Neuronal stem cell (in vitro differentiated cells): ENCODE results near the gene MALT1.

ENCODE experiments used
- DNase-seq: peaks from one replicate; pipeline ENCODE4 v3.0.0-alpha.2; 2013; ENCODE audit warnings: low spot score
- H2AFZ ChIP-seq: one replicate; pipeline ENCODE4 v1.6.1; 2013; ENCODE audit warnings: mild to moderate bottlenecking, low read length, inconsistent platforms
- H2AK5ac ChIP-seq: 2 replicates; pipeline ENCODE4 v1.6.1; 2013; ENCODE audit warnings: low read depth, mild to moderate bottlenecking, inconsistent platforms, low read length, moderate library complexity, mixed read lengths
- H2BK120ac ChIP-seq: 2 replicates; pipeline ENCODE4 v1.6.1; 2013; ENCODE audit warnings: low read depth, mild to moderate bottlenecking, inconsistent platforms, low read length, moderate library complexity, mixed read lengths
- H2BK12ac ChIP-seq: one replicate; pipeline ENCODE4 v1.6.1; 2013; ENCODE audit warnings: low read length, inconsistent platforms
- H2BK15ac ChIP-seq: 2 replicates; pipeline ENCODE4 v1.6.1; 2013; ENCODE audit warnings: mild to moderate bottlenecking, low read length, inconsistent platforms, mixed read lengths
- H2BK5ac ChIP-seq: one replicate; pipeline ENCODE4 v1.6.1; 2013; ENCODE audit warnings: inconsistent platforms, mild to moderate bottlenecking, low read length, moderate library complexity
- H3K14ac ChIP-seq: one replicate; pipeline ENCODE4 v1.6.1; 2013; ENCODE audit warnings: low read length, inconsistent platforms
- H3K18ac ChIP-seq: 2 replicates; pipeline ENCODE4 v1.6.1; 2013; ENCODE audit warnings: low read length, inconsistent platforms
- H3K23ac ChIP-seq: 2 replicates; pipeline ENCODE4 v1.6.1; 2013; ENCODE audit warnings: low read depth, mild to moderate bottlenecking, mixed read lengths, low read length, inconsistent platforms; ENCODE audit not compliant: poor library complexity
- H3K27ac ChIP-seq: replicated peaks from 3 replicates; pipeline ENCODE4 v1.5.1; 2013; ENCODE audit warnings: low read length, inconsistent platforms
- H3K27me3 ChIP-seq, 3 experiments: 2 replicates each; pipeline ENCODE4 v1.6.1; 2013; ENCODE audit warnings: low read length in 3 of 3, mild to moderate bottlenecking in 2 of 3, inconsistent platforms in 1 of 3, low read depth in 1 of 3, mixed read lengths in 1 of 3, moderate library complexity in 1 of 3; ENCODE audit not compliant: control insufficient read depth in 3 of 3, insufficient read depth in 3 of 3
- H3K36me3 ChIP-seq, 2 donors: replicated peaks in 1 of 2; 2 replicates each; pipeline ENCODE4 v1.6.1; 2013; ENCODE audit warnings: low read length in 2 of 2; ENCODE audit not compliant: control insufficient read depth in 2 of 2, insufficient read depth in 2 of 2
- H3K4ac ChIP-seq: 2 replicates; pipeline ENCODE4 v1.6.1; 2013; ENCODE audit warnings: inconsistent platforms, mild to moderate bottlenecking, low read length, moderate library complexity
- H3K4me1 ChIP-seq, 2 donors: 1 replicate in 1 of 2; 2 replicates in 1 of 2; pipeline ENCODE4 v1.6.1; 2013; ENCODE audit warnings: low read length in 2 of 2, low read depth in 1 of 2; ENCODE audit not compliant: control insufficient read depth in 2 of 2, insufficient read depth in 1 of 2
- H3K4me2 ChIP-seq: one replicate; pipeline ENCODE4 v1.6.1; 2013; ENCODE audit warnings: mild to moderate bottlenecking, low read length, inconsistent platforms; ENCODE audit not compliant: insufficient read depth, poor library complexity, severe bottlenecking
- H3K4me3 ChIP-seq, 2 donors: 2 replicates each; pipeline ENCODE4 v1.5.1; 2013; ENCODE audit warnings: low read length in 2 of 2, mild to moderate bottlenecking in 2 of 2, inconsistent platforms in 1 of 2, moderate library complexity in 1 of 2
- H3K79me1 ChIP-seq: one replicate; pipeline ENCODE4 v1.6.1; 2013; ENCODE audit warnings: low read depth, mild to moderate bottlenecking, inconsistent platforms, low read length, moderate library complexity
- H3K9ac ChIP-seq: one replicate; pipeline ENCODE4 v1.6.1; 2013; ENCODE audit warnings: mild to moderate bottlenecking, low read depth, low read length, inconsistent platforms; ENCODE audit not compliant: poor library complexity
- H3K9me3 ChIP-seq, 2 donors: replicated peaks in 1 of 2; 2 replicates each; pipeline versions ENCODE3 to v1.6.1; 2013; ENCODE audit warnings: low read length in 2 of 2, mild to moderate bottlenecking in 2 of 2, inconsistent platforms in 1 of 2, low read depth in 1 of 2, mixed read lengths in 1 of 2, moderate library complexity in 1 of 2; ENCODE audit not compliant: control insufficient read depth in 2 of 2, insufficient read depth in 1 of 2
- H4K8ac ChIP-seq: one replicate; pipeline ENCODE4 v1.6.1; 2013; ENCODE audit warnings: low read depth, mild to moderate bottlenecking, inconsistent platforms, low read length, moderate library complexity
- H4K91ac ChIP-seq: one replicate; pipeline ENCODE4 v1.6.1; 2013; ENCODE audit warnings: low read length, low read depth, mild to moderate bottlenecking, inconsistent platforms; ENCODE audit not compliant: poor library complexity
- WGBS, 2 donors: extraction: QIAGEN DNeasy Blood & Tissue Kit; methylation state at CpG; one replicate each; pipeline ENCODE4 v1.1.7; 2013; ENCODE audit warnings: missing lambda C conversion rate in 2 of 2, mixed read lengths in 1 of 2; ENCODE audit not compliant: insufficient read length in 2 of 2, insufficient replicate concordance in 1 of 2; ENCODE audit errors: extremely low coverage in 2 of 2; 5-methylcytosine and 5-hydroxymethylcytosine counted together

The MALT1 gene

DNA sequence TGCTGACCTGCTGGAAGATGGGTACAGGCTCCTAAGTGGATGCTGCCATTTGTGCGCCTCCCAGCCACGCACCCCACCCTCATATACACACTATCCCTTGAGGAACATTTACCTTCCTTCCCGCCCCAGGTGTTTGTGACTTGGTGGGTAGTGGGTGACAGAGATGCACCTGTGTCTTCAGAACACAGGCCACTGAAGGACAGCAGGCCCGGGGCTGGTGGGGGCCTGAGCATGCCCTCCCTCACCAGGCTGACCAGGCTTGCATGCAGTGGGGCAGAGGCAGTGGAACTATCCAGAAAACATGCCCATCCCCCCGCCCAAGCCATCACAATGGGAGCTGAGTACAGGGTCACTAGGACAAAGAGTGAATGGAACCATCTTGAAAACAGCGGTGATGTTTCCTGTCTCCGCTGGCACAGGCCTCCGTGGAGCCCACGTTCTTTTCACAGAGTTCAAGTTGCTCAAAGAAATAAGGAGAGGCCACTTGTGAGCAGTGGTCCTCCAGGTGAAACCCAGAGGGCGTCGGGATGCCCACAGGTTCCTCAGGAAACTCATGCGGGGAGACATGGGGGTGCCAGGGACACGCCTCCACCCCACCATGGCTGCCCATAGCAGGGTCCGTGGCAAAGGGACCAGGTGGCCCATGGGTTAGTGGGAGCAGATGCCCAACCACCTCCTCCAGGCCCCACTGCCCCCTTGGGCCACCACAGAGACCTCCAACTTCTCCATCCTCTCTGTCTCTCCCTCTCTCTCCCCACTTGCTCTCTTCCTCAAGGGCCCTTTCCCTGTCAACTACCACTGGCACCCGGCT lies 90.9 kb downstream of the MALT1 start:
- Histone ChIP-seq H3K23ac (peak overlapping the region; percentile 11), H2BK5ac (no peak overlapping the region), H2BK15ac (peak overlapping the region; percentile 76), H3K79me1 (no peaks in the 10 kb centered on the region), H3K27ac (no peak overlapping the region), H3K14ac (no peak overlapping the region), H3K27me3 (peaks cover 0 to 4% (median 0%) of the 10 kb centered on the region in 3 experiments), H3K18ac (peak overlapping the region; percentile 46), H3K4ac (no peak overlapping the region), H2BK120ac (no peak overlapping the region), H2BK12ac (no peak overlapping the region), H3K9ac (no peak overlapping the region), H4K8ac (no peak overlapping the region), H3K4me3 (no peak overlapping the region), H3K36me3 (no peaks in the 10 kb centered on the region), H2AK5ac (peak overlapping the region; percentile 3), H3K4me1 (peaks cover 0 to 5% of the 10 kb centered on the region in 2 donors), H3K4me2 (no peak overlapping the region), H3K9me3 (no peaks in the 10 kb centered on the region), H2AFZ (peak overlapping the region; percentile 28), H4K91ac (no peak overlapping the region)
- DNase-seq: no peak
- no CpG with 5 or more reads among the region's 15 CpGs for WGBS, 2 donors

DNA sequence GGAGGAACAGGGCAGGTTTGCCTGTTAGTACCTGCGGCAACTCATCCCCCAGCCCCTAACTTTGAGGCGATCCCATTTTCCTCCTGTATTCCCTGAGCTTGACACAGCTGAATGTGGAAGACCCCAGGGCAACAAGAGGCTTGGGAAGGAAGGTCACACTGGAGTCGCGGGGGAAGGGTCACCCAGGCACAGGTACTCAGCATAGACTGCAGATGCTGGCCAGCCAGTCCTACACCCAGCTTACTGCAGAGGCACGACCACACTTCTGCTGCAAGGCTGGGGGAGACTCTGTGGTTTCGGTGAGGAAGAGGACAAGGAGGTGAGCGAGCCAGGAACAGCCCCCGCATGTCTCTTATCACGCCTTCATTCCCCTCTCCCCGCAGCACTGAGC lies 91.5 kb downstream of the MALT1 start:
- no peak overlapping the region for H3K14ac ChIP-seq
- H3K27me3 ChIP-seq: peaks cover 0 to 4% (median 0%) of the 10 kb centered on the region in 3 experiments
- H3K27ac ChIP-seq: no peak overlapping the region
- WGBS, 2 donors: no CpG with 5 or more reads among the region's 10 CpGs
- H3K23ac ChIP-seq: no peak overlapping the region
- H3K4me3 ChIP-seq: no peak overlapping the region
- H4K91ac ChIP-seq: no peak overlapping the region
- H3K4me1 ChIP-seq: peaks cover under 1 to 5% of the 10 kb centered on the region in 2 donors
- DNase-seq: no peak
- H3K9ac ChIP-seq: no peak overlapping the region
- peak overlapping the region; percentile 5 for H3K18ac ChIP-seq
- no peak overlapping the region for H2BK120ac ChIP-seq
- H3K79me1 ChIP-seq: no peaks in the 10 kb centered on the region
- H3K4me2 ChIP-seq: no peak overlapping the region
- no peak overlapping the region for H2AK5ac ChIP-seq
- H3K9me3 ChIP-seq: no peaks in the 10 kb centered on the region
- no peak overlapping the region for H2BK5ac ChIP-seq
- peak overlapping the region; percentile 24 for H2AFZ ChIP-seq
- H3K4ac ChIP-seq: no peak overlapping the region
- H4K8ac ChIP-seq: no peak overlapping the region
- peak overlapping the region; percentile 33 for H2BK12ac ChIP-seq
- H3K36me3 ChIP-seq: no peaks in the 10 kb centered on the region
- H2BK15ac ChIP-seq: peak overlapping the region; percentile 17

DNA sequence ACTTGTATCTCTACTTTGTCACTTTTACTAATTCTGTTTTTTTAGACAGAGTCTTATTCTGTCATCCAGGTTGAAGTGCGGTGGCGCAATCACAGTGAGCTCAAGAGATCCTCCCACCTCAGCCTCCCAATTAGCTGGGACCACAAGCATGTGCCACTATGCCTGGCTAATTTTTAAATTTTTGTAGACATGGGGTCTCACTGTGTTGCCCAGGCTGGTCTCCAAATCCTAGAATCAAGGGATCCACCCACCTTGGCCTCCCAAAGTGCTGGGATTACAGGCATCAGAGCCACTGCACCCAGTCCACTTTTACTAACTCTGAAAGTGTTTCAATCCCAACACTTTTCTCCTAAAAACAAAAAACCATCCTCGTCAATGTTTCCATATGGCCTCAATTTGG lies 94.9 kb downstream of the MALT1 start:
- no peak overlapping the region for H2AFZ ChIP-seq
- H2BK120ac ChIP-seq: no peak overlapping the region
- H3K4me1 ChIP-seq: peaks cover 8 to 11% of the 10 kb centered on the region in 2 donors
- no peak overlapping the region for H3K27ac ChIP-seq
- no peak overlapping the region for H3K14ac ChIP-seq
- H3K18ac ChIP-seq: no peak overlapping the region
- no peak overlapping the region for H3K4me2 ChIP-seq
- DNase-seq: no peak
- H3K79me1 ChIP-seq: no peaks in the 10 kb centered on the region
- H3K4ac ChIP-seq: no peak overlapping the region
- H3K23ac ChIP-seq: no peak overlapping the region
- no peak overlapping the region for H2BK12ac ChIP-seq
- no peak overlapping the region for H2BK15ac ChIP-seq
- H3K27me3 ChIP-seq: peaks cover 0 to 28% (median 0%) of the 10 kb centered on the region in 3 experiments
- H4K91ac ChIP-seq: no peak overlapping the region
- H3K4me3 ChIP-seq: no peak overlapping the region
- 100% methylated on average over 1 of the region's 3 CpGs; no CpG with 5 or more reads in 1 of the 2 donors for WGBS, 2 donors
- no peak overlapping the region for H2BK5ac ChIP-seq
- H2AK5ac ChIP-seq: no peak overlapping the region
- H3K9me3 ChIP-seq: no peaks in the 10 kb centered on the region
- H3K9ac ChIP-seq: no peak overlapping the region
- no peaks in the 10 kb centered on the region for H3K36me3 ChIP-seq
- no peak overlapping the region for H4K8ac ChIP-seq

DNA sequence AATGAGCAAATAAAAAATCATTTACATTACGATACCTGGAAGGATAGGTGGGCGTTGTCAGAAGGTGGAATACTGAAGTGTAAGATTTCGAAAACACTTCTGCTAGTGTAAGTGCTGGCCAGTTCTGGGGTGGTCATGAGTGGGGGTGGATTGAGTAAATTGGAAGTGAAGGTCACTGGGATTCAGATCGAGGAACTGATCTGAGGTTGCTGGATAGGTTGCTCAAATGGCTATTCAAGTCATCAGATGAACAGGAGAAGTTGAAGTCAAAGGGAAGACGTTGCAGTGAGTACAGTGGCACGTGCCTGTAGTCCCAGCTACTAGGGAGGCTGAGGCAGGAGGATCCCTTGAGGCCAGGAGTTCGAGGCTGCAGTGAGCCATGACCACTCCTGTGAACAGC lies 95.7 kb downstream of the MALT1 start:
- no peak for DNase-seq

More for the DNA sequence above, 95.7 kb downstream of the MALT1 start:
- Histone ChIP-seq H3K9ac (no peak overlapping the region), H2AK5ac (no peak overlapping the region), H3K4me3 (no peak overlapping the region), H3K4me1 (peaks cover 8 to 11% of the 10 kb centered on the region in 2 donors), H3K36me3 (no peaks in the 10 kb centered on the region), H3K14ac (no peak overlapping the region), H4K91ac (no peak overlapping the region), H3K9me3 (no peaks in the 10 kb centered on the region), H2BK12ac (no peak overlapping the region), H2AFZ (no peak overlapping the region), H3K18ac (no peak overlapping the region), H3K79me1 (no peaks in the 10 kb centered on the region), H2BK5ac (no peak overlapping the region), H3K27me3 (peaks cover 0 to 31% (median 0%) of the 10 kb centered on the region in 3 experiments), H4K8ac (no peak overlapping the region), H3K23ac (no peak overlapping the region), H3K4me2 (no peak overlapping the region), H3K27ac (no peak overlapping the region), H2BK15ac (no peak overlapping the region), H3K4ac (no peak overlapping the region), H2BK120ac (no peak overlapping the region)
- no CpG with 5 or more reads among the region's 7 CpGs for WGBS, 2 donors
